NT2/D1 (cell line): ENCODE results near the gene HKDC1.

Experiments
- DNase-seq: peaks from one replicate; pipeline ENCODE4 v3.0.0-alpha.2; 2011; ENCODE audit warnings: low read depth, low spot score
- H3K27me3 ChIP-seq: 2 replicates; pipeline ENCODE4 v1.6.0; 2011; ENCODE audit warnings: mild to moderate bottlenecking; ENCODE audit not compliant: insufficient read length, insufficient read depth
- H3K36me3 ChIP-seq: 2 replicates; pipeline ENCODE4 v1.6.1; 2011; ENCODE audit warnings: mild to moderate bottlenecking, low read length, mixed read lengths; ENCODE audit not compliant: insufficient read depth, insufficient read length
- H3K4me1 ChIP-seq: 2 replicates; pipeline ENCODE4 v1.5.1; 2011; ENCODE audit not compliant: insufficient read depth, insufficient read length
- H3K4me3 ChIP-seq: 2 replicates; pipeline ENCODE4 v1.5.1; 2011; ENCODE audit warnings: low read depth; ENCODE audit not compliant: insufficient read length
- H3K9ac ChIP-seq: 2 replicates; pipeline ENCODE4 v1.6.0; 2011; ENCODE audit warnings: low read depth; ENCODE audit not compliant: insufficient read length
- H3K9me3 ChIP-seq: 2 replicates; pipeline ENCODE4 v1.5.1; 2011; ENCODE audit warnings: mild to moderate bottlenecking, low read length; ENCODE audit not compliant: insufficient read depth
- SUZ12 ChIP-seq: IDR thresholded peaks from 2 replicates; pipeline ENCODE4 v1.6.1; 2011; ENCODE audit not compliant: insufficient read length, insufficient read depth; ENCODE audit errors: extremely low read depth
- YY1 ChIP-seq: IDR thresholded peaks from 2 replicates; pipeline ENCODE4 v1.6.1; 2011; ENCODE audit not compliant: insufficient read length, insufficient read depth
- ZNF274 ChIP-seq: IDR thresholded peaks from 2 replicates; pipeline ENCODE4 v1.6.1; 2011; ENCODE audit warnings: mild to moderate bottlenecking, low read depth, low read length

The HKDC1 gene

DNA sequence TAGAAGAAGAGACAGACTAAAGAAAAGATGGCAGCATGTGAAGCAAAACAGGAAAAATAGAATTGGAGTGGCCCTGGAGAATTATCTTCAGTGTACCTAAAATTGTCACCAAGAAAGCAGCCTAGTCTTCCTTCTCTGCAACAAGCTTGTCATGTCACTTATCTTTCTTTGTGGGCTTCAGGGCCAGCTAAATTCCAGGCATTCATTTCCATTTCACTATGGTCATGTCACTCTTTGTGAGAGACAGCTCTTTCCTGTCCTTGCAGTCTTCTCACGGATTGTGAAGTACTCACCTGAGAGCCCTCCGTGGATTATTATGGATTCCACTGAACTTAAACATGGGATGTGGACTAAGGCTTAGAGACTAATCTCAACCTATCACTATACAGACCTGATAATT lies 9.0 kb upstream of the HKDC1 start:
- Histone ChIP-seq H3K27me3 (no peaks in the 10 kb centered on the region), H3K9ac (no peak overlapping the region), H3K4me1 (no peaks in the 10 kb centered on the region), H3K4me3 (no peak overlapping the region), H3K36me3 (peaks cover 26% of the 10 kb centered on the region), H3K9me3 (no peaks in the 10 kb centered on the region)
- DNase-seq = no peak
- TF ChIP-seq ZNF274 (no peak), YY1 (no peak), SUZ12 (no peak)

DNA sequence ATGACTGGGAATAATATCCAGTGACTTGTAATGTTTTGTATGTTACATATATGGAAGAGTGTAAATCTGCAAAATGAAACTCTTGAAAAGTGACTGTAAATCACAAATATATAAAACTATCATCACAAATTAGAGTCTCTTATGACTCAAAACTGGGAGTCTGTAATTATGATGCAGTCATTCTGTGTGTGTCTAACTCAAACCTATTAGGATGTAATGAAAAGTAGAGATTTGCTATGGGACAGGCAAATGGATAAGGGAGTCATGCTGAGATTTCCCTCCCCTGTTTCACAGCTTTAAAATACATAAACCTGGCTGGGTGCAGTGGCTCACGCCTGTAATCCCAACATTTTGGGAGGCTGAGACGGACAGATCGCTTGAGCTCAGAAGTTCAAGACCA lies 8.6 kb upstream of the HKDC1 start:
- Histone ChIP-seq H3K4me1 (no peaks in the 10 kb centered on the region), H3K4me3 (no peak overlapping the region), H3K36me3 (peaks cover 22% of the 10 kb centered on the region), H3K27me3 (no peaks in the 10 kb centered on the region), H3K9me3 (no peaks in the 10 kb centered on the region), H3K9ac (no peak overlapping the region)
- no peak for DNase-seq
- TF ChIP-seq YY1 (no peak), ZNF274 (no peak), SUZ12 (no peak)

DNA sequence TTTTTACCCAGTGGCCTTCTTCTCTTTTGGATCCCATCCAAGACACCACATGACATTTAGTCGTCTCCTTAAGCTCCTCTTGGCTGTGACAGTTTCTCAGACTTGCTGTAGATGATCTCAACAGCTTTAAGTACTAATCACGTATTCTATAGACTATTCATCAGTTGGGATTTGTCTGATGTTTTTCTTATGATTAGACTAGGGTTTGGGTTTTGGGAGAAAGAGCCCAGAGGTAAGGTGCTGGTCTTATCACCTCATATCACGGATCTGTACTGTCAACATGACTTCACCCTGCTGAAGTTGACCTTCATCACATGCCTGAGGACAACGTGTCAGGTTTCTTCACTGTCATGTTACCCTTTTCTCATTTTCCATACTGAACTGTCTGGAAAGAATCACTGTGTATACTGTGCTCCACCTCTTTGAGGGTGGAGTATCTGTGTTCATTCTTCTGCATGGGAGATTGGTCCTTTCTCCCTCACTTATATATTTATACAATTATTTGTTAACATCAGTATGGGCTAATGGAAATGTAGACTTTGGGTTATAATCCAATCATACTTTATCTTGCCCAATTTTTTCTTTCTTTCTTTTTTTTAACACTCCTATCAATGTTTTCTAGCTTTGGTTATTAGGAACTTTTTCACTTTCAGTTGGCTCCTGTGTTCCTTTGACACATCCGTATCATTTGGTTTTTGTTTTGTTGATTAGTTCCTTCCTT lies 6.4 kb upstream of the HKDC1 start:
- peaks cover 5% of the 10 kb centered on the region for H3K36me3 ChIP-seq
- no peak overlapping the region for H3K4me3 ChIP-seq
- DNase-seq = no peak
- no peaks in the 10 kb centered on the region for H3K9me3 ChIP-seq
- no peaks in the 10 kb centered on the region for H3K4me1 ChIP-seq
- no peaks in the 10 kb centered on the region for H3K27me3 ChIP-seq
- H3K9ac ChIP-seq = no peak overlapping the region
- no peak for TF ChIP-seq ZNF274
- TF ChIP-seq YY1 = no peak
- TF ChIP-seq SUZ12 = no peak

DNA sequence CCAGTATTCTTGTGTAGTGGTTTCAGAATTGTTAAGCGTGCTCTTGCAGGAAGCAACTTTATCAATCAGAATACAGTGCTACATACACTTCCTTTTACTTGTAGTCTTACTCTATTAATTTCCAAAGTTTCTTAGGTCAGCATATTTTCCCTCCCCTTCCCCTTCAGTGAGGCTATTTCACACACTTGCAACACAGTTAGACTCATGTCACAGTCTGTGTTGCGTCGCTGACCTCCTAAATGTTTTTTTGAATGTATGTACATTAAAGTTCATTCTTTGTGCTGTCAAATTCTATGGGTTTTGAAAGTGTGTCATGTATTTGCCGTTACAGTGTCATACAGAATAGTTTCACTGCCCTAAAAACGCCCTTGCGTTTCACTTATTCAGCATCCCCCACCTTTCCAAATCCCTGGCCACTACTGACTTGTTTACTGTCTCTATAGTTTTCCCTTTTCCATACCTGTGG lies 5.4 kb upstream of the HKDC1 start:
- H3K4me1 ChIP-seq = no peaks in the 10 kb centered on the region
- no peaks in the 10 kb centered on the region for H3K36me3 ChIP-seq
- no peak for DNase-seq
- H3K9me3 ChIP-seq = no peaks in the 10 kb centered on the region
- H3K9ac ChIP-seq = no peak overlapping the region
- no peak for TF ChIP-seq SUZ12
- no peak overlapping the region for H3K4me3 ChIP-seq
- no peaks in the 10 kb centered on the region for H3K27me3 ChIP-seq

DNA sequence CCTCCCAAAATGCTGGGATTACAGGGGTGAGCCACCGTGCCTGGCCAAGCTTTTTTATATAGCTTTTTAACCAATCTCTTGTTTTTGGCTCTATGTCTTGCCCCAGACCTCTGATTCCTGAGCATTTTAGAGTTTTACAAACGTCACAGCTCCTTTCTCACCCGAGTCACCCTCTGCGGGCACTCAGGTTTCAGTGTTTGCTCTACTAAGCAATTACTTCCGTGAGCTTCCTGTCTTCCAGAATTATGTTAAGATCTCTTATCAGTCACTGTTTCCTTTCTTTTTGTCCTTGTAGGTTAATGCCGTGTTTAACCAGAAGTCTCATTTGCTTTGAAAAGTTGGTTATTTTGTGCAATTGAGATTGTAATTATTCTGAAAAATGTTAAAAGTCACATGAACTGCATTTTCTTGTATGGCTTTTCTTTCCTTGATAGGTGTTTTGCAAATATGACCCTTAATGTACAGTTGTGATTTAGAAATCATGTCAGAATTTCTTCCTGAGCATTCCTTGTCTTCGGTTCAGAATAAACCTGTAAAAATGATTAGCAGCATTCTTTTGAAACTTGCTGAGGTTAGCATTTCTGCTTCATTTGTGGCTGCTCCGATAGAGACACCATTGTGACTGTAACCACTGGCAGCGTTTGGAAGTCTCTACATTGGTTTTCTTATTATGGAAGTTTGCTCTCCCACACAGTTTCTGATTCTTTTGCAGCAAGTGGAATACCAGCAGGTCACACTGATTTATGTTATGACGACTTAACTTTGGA lies 4.5 kb upstream of the HKDC1 start:
- Histone ChIP-seq H3K9ac (no peak overlapping the region), H3K27me3 (no peaks in the 10 kb centered on the region), H3K4me1 (no peaks in the 10 kb centered on the region), H3K4me3 (no peak overlapping the region), H3K9me3 (no peaks in the 10 kb centered on the region), H3K36me3 (no peaks in the 10 kb centered on the region)
- no peak for TF ChIP-seq YY1
- TF ChIP-seq SUZ12 = no peak
- no peak for TF ChIP-seq ZNF274
- no peak for DNase-seq

DNA sequence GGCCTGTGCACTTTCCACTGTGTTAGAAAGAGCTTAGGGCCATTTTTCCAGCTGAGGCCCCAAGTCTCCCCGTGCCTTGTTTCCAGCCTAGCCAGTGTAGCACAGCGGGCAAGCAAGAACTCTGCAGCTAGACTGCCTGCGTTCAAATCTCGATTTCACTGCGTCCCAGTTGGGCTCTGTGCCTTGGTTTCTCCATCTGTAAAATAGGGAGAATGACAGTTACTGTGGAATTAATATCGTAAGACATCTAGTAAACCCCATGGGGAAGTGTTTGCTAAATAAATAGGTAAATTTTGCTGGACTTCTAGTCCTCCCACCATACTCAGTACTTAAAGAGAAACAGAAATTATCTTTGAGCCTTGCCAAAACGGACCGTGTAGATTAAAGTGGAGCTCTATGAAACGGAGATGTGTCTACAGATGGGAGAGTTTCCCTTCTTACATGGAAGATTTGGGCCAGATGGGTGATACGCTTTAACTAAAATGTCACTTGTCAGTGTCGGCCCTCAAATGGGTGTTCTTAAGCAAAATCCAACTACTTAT lies 3.5 kb upstream of the HKDC1 start:
- no peaks in the 10 kb centered on the region for H3K36me3 ChIP-seq
- no peak overlapping the region for H3K9ac ChIP-seq
- DNase-seq = no peak
- no peak for TF ChIP-seq YY1
- no peak for TF ChIP-seq SUZ12
- no peak for TF ChIP-seq ZNF274
- H3K9me3 ChIP-seq = no peaks in the 10 kb centered on the region
- H3K27me3 ChIP-seq = no peaks in the 10 kb centered on the region
- H3K4me3 ChIP-seq = no peak overlapping the region
- no peaks in the 10 kb centered on the region for H3K4me1 ChIP-seq

DNA sequence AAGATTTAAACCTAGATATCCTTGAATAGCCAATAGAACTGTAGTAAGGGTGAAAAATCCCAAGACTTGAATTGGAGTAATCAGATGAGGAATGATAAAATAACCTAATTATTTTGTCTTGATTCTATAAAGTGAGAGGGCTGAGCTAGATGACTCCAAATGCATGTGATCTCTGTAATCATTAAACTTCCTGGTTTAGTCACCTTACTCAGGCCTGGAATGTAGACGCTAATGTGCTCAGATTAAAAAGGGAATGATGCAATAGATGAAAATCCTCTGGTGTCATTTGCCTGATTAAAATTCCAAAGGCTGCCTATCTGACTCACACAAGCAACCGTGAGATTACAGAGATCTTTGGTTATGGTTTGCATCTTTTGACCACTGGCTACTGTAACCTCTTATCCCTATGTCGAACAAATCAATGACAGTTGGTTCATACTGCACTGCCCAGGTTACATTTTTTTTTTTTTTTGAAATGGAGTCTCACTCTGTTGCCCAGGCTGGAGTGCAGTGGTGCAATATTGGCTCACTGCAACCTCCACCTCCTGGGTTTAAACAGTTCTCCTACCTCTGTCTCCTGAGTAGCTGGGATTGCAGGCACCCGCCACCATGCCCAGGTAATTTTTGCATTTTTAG lies 2.9 kb upstream of the HKDC1 start:
- DNase-seq = no peak
- no peak overlapping the region for H3K9ac ChIP-seq
- TF ChIP-seq ZNF274 (no peak), YY1 (no peak), SUZ12 (no peak)
- H3K9me3 ChIP-seq = no peaks in the 10 kb centered on the region
- H3K27me3 ChIP-seq = no peaks in the 10 kb centered on the region
- H3K4me3 ChIP-seq = no peak overlapping the region
- no peaks in the 10 kb centered on the region for H3K4me1 ChIP-seq
- H3K36me3 ChIP-seq = no peaks in the 10 kb centered on the region
